Karpas-422 (cell line): ENCODE data around the gene PCDHA1. TPM values are rescaled to one million over a fixed set of nuclear protein-coding genes. Genes with fewer than 3 reads are reported as not detected.
"Not testable (repeated sequence)": the region's sequence is repeated elsewhere in the genome, so short reads cannot be mapped to it uniquely, and the experiment has no call there.

Experiments used
- DNase-seq: peaks from one replicate; pipeline ENCODE4 v3.0.0-alpha.2; 2015
- H2AFZ ChIP-seq: fragments of 200-600 bp; sonication (generic); 2 replicates; pipeline ENCODE4 v1.6.1; 2014; ENCODE audit warnings: antibody characterized with exemption, low read length, mixed read lengths
- H3K27ac ChIP-seq: fragments of 200-600 bp; sonication (generic); 2 replicates; pipeline ENCODE4 v1.5.1; 2014; ENCODE audit warnings: mild to moderate bottlenecking, low read length, moderate library complexity
- H3K27me3 ChIP-seq: fragments of 200-600 bp; sonication (generic); 2 replicates; pipeline ENCODE4 v1.6.1; 2014; ENCODE audit warnings: low read length, mixed read lengths
- H3K36me3 ChIP-seq: fragments of 200-600 bp; sonication (generic); 2 replicates; pipeline ENCODE4 v1.6.1; 2014; ENCODE audit warnings: low read length, mixed read lengths; ENCODE audit not compliant: insufficient read depth
- H3K4me1 ChIP-seq: fragments of 200-600 bp; sonication (generic); 2 replicates; pipeline ENCODE4 v1.6.1; 2014; ENCODE audit warnings: mild to moderate bottlenecking, low read length, mixed read lengths
- H3K4me2 ChIP-seq: fragments of 200-600 bp; sonication (generic); 2 replicates; pipeline ENCODE4 v1.6.1; 2014; ENCODE audit warnings: low read length, low read depth, mild to moderate bottlenecking; ENCODE audit not compliant: poor library complexity, severe bottlenecking
- H3K4me3 ChIP-seq: fragments of 200-600 bp; sonication (generic); 2 replicates; pipeline ENCODE4 v1.5.1; 2014; ENCODE audit warnings: mild to moderate bottlenecking, antibody characterized with exemption, low read length, mixed read lengths
- H3K79me2 ChIP-seq: fragments of 200-600 bp; sonication (generic); 2 replicates; pipeline ENCODE4 v1.6.1; 2014; ENCODE audit warnings: mild to moderate bottlenecking, low read length, mixed read lengths
- H3K9ac ChIP-seq: fragments of 200-600 bp; sonication (generic); 2 replicates; pipeline ENCODE4 v1.6.0; 2014; ENCODE audit warnings: low read length
- H3K9me2 ChIP-seq: fragments of 200-600 bp; sonication (generic), shearing (Covaris generic); replicated peaks from 2 replicates; pipeline ENCODE4 v1.6.0; 2014; ENCODE audit warnings: mild to moderate bottlenecking, low read length, moderate library complexity; ENCODE audit not compliant: insufficient read depth
- H3K9me3 ChIP-seq: fragments of 300-700, 200-600 bp; sonication (generic); 2 replicates; pipeline ENCODE4 v1.6.1; 2014; ENCODE audit warnings: low read length, mixed read lengths
- H4K20me1 ChIP-seq: fragments of 200-600 bp; sonication (generic); 2 replicates; pipeline ENCODE4 v1.6.1; 2014; ENCODE audit warnings: mild to moderate bottlenecking, antibody characterized with exemption, low read length, low read depth; ENCODE audit not compliant: insufficient read depth
- total RNA-seq: library from RNA; depleted of rRNA; stranded (reverse); fragments of >200 nt; shearing (Covaris generic); gene quantifications from 2 replicates; pipeline ENCODE4 v1.2.3, GENCODE V29; 2014; ENCODE audit warnings: low replicate concordance

The PCDHA1 gene
- total RNA-seq, 1 experiment from 2014 or later: not detected

- Histone ChIP-seq H3K36me3 (no peaks in the 10 kb centered on the region), H3K79me2 (no peaks in the 10 kb centered on the region), H3K9me3 (no peaks in the 10 kb centered on the region), H3K9me2 (no peaks in the 10 kb centered on the region), H3K9ac (no peak overlapping the region), H3K27me3 (no peaks in the 10 kb centered on the region), H3K27ac (no peak overlapping the region), H3K4me3 (no peak overlapping the region), H3K4me1 (no peaks in the 10 kb centered on the region), H3K4me2 (no peak overlapping the region), H4K20me1 (no peaks in the 10 kb centered on the region), H2AFZ (no peak overlapping the region)
- no peak for DNase-seq
Measured at GRCh38 chr5:140823475-140823874, 37.5 kb downstream of the PCDHA1 start.

GRCh38 chr5:140827704-140828361, 41.9 kb downstream of the PCDHA1 start, which contains the start of gene PCDHA6:
Gene PCDHA6 (plus strand): TSS chr5:140827960. CDS start chr5:140828092, 132 bp downstream.
- no peaks in the 10 kb centered on the region for H3K36me3 ChIP-seq
- no peak within 1 kb of the TSS for H3K27ac ChIP-seq
- no peak within 1 kb of the TSS for H3K4me3 ChIP-seq
- H2AFZ ChIP-seq: no peak within 1 kb of the TSS
- DNase-seq: no peak
- no peaks in the 10 kb centered on the region for H3K79me2 ChIP-seq
- H3K9me2 ChIP-seq: no peaks in the 10 kb centered on the region
- H3K27me3 ChIP-seq: no peaks in the 10 kb centered on the region; the same call in 1 of the 2 replicates
- H3K9me3 ChIP-seq: no peaks in the 10 kb centered on the region
- H3K4me2 ChIP-seq: no peak within 1 kb of the TSS
- H3K4me1 ChIP-seq: no peaks in the 10 kb centered on the region
- no peak within 1 kb of the TSS for H3K9ac ChIP-seq
- H4K20me1 ChIP-seq: no peaks in the 10 kb centered on the region

- DNase-seq: no peak
- H3K36me3 ChIP-seq: no peaks in the 10 kb centered on the region
- no peak overlapping the region for H3K9ac ChIP-seq
- H3K4me3 ChIP-seq: no peak overlapping the region
- H3K27me3 ChIP-seq: no peaks in the 10 kb centered on the region; the same call in 1 of the 2 replicates
- no peaks in the 10 kb centered on the region for H4K20me1 ChIP-seq
- H3K9me3 ChIP-seq: no peaks in the 10 kb centered on the region
- no peak overlapping the region for H3K4me2 ChIP-seq
- no peak overlapping the region for H2AFZ ChIP-seq
- H3K9me2 ChIP-seq: no peaks in the 10 kb centered on the region
- H3K4me1 ChIP-seq: no peaks in the 10 kb centered on the region
- H3K27ac ChIP-seq: no peak overlapping the region
- no peaks in the 10 kb centered on the region for H3K79me2 ChIP-seq
Measured at GRCh38 chr5:140828362-140828737, 42.4 kb downstream of the PCDHA1 start.

- not testable (repeated sequence) for H3K4me3 ChIP-seq, H2AFZ ChIP-seq, H3K27me3 ChIP-seq, H3K9me2 ChIP-seq, H3K4me2 ChIP-seq, H3K79me2 ChIP-seq, H3K4me1 ChIP-seq, H3K36me3 ChIP-seq, H3K27ac ChIP-seq, H4K20me1 ChIP-seq, DNase-seq, H3K9me3 ChIP-seq, H3K9ac ChIP-seq
Measured at GRCh38 chr5:140829511-140830501, 43.9 kb downstream of the PCDHA1 start.

GRCh38 chr5:140833993-140834392, 48.1 kb downstream of the PCDHA1 start, which contains the start of gene PCDHA7:
Gene PCDHA7 (plus strand): TSS chr5:140834269. CDS start chr5:140834384, 115 bp downstream.
- H3K27ac ChIP-seq: no peak within 1 kb of the TSS
- no peaks in the 10 kb centered on the region for H3K9me3 ChIP-seq
- H3K27me3 ChIP-seq: no peaks in the 10 kb centered on the region; the same call in 1 of the 2 replicates
- H3K9ac ChIP-seq: no peak within 1 kb of the TSS
- H3K4me1 ChIP-seq: no peaks in the 10 kb centered on the region
- H4K20me1 ChIP-seq: no peaks in the 10 kb centered on the region
- DNase-seq: no peak
- no peak within 1 kb of the TSS for H2AFZ ChIP-seq
- no peak within 1 kb of the TSS for H3K4me3 ChIP-seq
- no peaks in the 10 kb centered on the region for H3K36me3 ChIP-seq
- H3K9me2 ChIP-seq: no peaks in the 10 kb centered on the region
- H3K79me2 ChIP-seq: no peaks in the 10 kb centered on the region
- H3K4me2 ChIP-seq: no peak within 1 kb of the TSS

- H3K27me3 ChIP-seq, H3K36me3 ChIP-seq, H3K4me1 ChIP-seq, H4K20me1 ChIP-seq, H3K4me2 ChIP-seq, DNase-seq, H3K79me2 ChIP-seq, H3K4me3 ChIP-seq, H2AFZ ChIP-seq, H3K9me2 ChIP-seq, H3K9me3 ChIP-seq, H3K27ac ChIP-seq, H3K9ac ChIP-seq: not testable (repeated sequence)
Measured at GRCh38 chr5:140834439-140835008, 48.6 kb downstream of the PCDHA1 start.

GRCh38 chr5:140835622-140836510, 49.9 kb downstream of the PCDHA1 start:
- Histone ChIP-seq H3K4me1 (no peaks in the 10 kb centered on the region), H3K9ac (no peak overlapping the region), H3K4me3 (no peak overlapping the region), H3K9me2 (no peaks in the 10 kb centered on the region), H3K36me3 (no peaks in the 10 kb centered on the region), H4K20me1 (no peaks in the 10 kb centered on the region), H2AFZ (no peak overlapping the region), H3K9me3 (no peaks in the 10 kb centered on the region), H3K79me2 (no peaks in the 10 kb centered on the region), H3K27ac (no peak overlapping the region), H3K4me2 (no peak overlapping the region), H3K27me3 (no peaks in the 10 kb centered on the region; the same call in 1 of the 2 replicates)
- no peak for DNase-seq
